OCI-LY3 (cell line): ENCODE results near the gene UNCX.

Source experiments
- H2AFZ ChIP-seq: fragments of 200-600, 300-600 bp; shearing (Covaris generic); 2 replicates; pipeline ENCODE4 v1.6.0; 2014; ENCODE audit warnings: antibody characterized with exemption, low read depth, low read length
- H3K27ac ChIP-seq: fragments of 200-600, 300-600 bp; sonication (generic); 2 replicates; pipeline ENCODE4 v1.5.1; 2014; ENCODE audit warnings: mild to moderate bottlenecking, low read length, moderate library complexity, mixed read lengths
- H3K27me3 ChIP-seq: fragments of 200-600, 300-600 bp; sonication (generic); 2 replicates; pipeline ENCODE4 v1.6.1; 2014; ENCODE audit warnings: low read depth, low read length, mixed read lengths
- H3K36me3 ChIP-seq: fragments of 200-600, 300-600 bp; sonication (generic); replicated peaks from 2 replicates; pipeline ENCODE3; 2014; ENCODE audit warnings: low read depth, low read length, mixed read lengths
- H3K4me1 ChIP-seq: fragments of 300-600, 200-600 bp; sonication (generic); 2 replicates; pipeline ENCODE4 v1.6.1; 2014; ENCODE audit warnings: low read length, mixed read lengths
- H3K4me2 ChIP-seq: fragments of 200-600, 300-600 bp; sonication (generic); 2 replicates; pipeline ENCODE4 v1.6.1; 2014; ENCODE audit warnings: low read length, mixed read lengths
- H3K4me3 ChIP-seq: fragments of 300-600, 200-600 bp; sonication (generic); 2 replicates; pipeline ENCODE4 v1.5.1; 2014; ENCODE audit warnings: antibody characterized with exemption, mild to moderate bottlenecking, low read length, moderate library complexity
- H3K79me2 ChIP-seq: fragments of 300-600, 200-600 bp; shearing (Covaris generic); 2 replicates; pipeline ENCODE4 v1.6.1; 2014; ENCODE audit warnings: mild to moderate bottlenecking, low read length, mixed read lengths
- H3K9ac ChIP-seq: fragments of 300-600, 200-600 bp; shearing (Covaris generic); 2 replicates; pipeline ENCODE4 v1.6.0; 2014; ENCODE audit warnings: mild to moderate bottlenecking, low read length, moderate library complexity
- H3K9me3 ChIP-seq: fragments of 200-600, 300-600 bp; shearing (Covaris generic); 2 replicates; pipeline ENCODE4 v1.6.1; 2014; ENCODE audit warnings: low read length, mixed read lengths; ENCODE audit not compliant: insufficient read depth
- H4K20me1 ChIP-seq: fragments of 200-600, 300-600 bp; sonication (generic); 2 replicates; pipeline ENCODE4 v1.6.1; 2016; ENCODE audit warnings: low read length, mixed read lengths; ENCODE audit not compliant: insufficient read depth
- EZH2phosphoT487 ChIP-seq: fragments of 200-600 bp; shearing (Covaris generic); IDR thresholded peaks from 2 replicates; pipeline ENCODE4 v1.6.1; 2018; ENCODE audit warnings: antibody characterized with exemption, mixed run types, low read depth
- TF ChIP-seq, protein P1 (sequence below): fragments of 200-600, 300-600 bp; sonication (generic); IDR thresholded peaks from 2 replicates; pipeline ENCODE4 v1.5.1; 2014; ENCODE audit warnings: antibody characterized with exemption, low read length, low read depth

UNCX gene

DNA sequence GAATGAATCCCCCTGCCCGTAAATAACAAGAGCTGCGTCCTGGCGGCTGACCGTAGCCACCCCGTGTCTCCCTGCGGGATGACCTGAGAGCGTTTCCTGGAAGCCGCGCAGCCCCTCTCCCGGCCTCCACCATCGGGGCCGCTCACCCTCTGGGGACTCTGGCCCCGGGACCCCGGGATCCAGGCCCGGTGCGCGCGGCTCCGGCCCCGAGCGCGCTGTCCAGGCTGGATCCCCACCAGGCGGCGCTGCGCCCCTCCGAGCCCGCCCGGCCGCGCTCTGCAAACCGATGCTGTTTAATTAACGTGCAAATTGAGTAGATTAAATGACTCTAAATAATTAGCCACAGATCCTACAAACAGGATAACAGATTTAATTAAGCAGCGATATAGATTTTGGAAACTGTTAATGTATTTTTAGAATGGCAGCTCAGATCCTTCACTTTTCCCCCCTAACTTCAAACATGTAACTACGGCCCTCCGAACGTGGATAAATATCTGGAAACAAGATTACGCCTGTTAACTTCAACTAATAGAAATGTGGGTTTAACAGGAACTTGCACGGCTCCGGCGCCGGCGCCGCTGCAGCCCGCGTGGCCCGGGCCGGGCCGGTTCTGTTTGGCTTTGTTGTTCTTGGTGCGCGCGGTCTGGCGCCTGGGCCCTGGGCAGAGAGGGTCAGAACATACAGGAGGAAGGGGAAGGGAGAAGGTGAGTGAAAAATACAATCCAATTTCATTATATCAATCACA is 7.1 kb upstream of the UNCX start:
- Histone ChIP-seq H3K4me1 (no peaks in the 10 kb centered on the region), H4K20me1 (no peaks in the 10 kb centered on the region), H3K4me2 (no peak overlapping the region), H3K79me2 (no peaks in the 10 kb centered on the region), H3K9me3 (no peaks in the 10 kb centered on the region), H3K9ac (no peak overlapping the region), H3K36me3 (no peaks in the 10 kb centered on the region), H3K27ac (no peak overlapping the region), H3K27me3 (no peaks in the 10 kb centered on the region), H2AFZ (no peak overlapping the region), H3K4me3 (no peak overlapping the region)
- TF ChIP-seq EZH2phosphoT487, result no peak
- TF ChIP-seq, protein P1, sequence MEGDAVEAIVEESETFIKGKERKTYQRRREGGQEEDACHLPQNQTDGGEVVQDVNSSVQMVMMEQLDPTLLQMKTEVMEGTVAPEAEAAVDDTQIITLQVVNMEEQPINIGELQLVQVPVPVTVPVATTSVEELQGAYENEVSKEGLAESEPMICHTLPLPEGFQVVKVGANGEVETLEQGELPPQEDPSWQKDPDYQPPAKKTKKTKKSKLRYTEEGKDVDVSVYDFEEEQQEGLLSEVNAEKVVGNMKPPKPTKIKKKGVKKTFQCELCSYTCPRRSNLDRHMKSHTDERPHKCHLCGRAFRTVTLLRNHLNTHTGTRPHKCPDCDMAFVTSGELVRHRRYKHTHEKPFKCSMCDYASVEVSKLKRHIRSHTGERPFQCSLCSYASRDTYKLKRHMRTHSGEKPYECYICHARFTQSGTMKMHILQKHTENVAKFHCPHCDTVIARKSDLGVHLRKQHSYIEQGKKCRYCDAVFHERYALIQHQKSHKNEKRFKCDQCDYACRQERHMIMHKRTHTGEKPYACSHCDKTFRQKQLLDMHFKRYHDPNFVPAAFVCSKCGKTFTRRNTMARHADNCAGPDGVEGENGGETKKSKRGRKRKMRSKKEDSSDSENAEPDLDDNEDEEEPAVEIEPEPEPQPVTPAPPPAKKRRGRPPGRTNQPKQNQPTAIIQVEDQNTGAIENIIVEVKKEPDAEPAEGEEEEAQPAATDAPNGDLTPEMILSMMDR, result no peak

DNA sequence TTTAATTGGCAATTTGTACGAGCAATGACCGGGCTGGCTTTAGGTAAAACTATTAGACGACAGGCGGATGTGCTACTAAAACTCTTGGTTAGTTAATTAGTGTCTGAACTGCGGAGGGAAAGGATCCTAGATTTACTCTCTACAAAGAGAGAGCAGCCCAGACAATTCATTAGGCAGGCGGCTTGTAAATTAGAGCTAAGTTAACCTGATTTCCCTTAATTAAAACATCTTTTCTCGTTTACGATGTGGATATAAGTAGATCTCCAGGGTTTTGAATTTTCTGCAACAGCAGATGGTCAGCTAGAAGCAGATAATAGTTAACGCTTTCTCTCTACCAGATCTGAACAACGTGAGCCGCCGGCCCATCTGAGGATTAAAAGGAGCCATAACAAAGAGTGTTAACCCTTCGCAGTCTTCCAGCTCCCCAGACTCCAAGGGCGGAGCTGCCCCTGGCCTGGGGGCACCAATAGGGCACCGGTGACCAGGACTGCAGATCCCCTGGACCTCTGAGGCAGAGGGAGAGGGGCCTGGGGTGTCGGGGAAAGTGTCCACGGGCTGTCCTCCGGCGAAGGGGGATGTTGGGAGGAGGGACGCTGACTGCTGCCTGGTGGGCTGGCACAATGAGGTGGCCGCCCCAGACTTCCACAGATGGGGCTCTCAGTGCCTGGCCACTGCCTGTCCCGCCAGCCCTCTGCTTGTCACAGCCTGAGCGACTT is 6.3 kb upstream of the UNCX start:
- Histone ChIP-seq H2AFZ (no peak overlapping the region), H3K4me1 (no peaks in the 10 kb centered on the region), H3K27me3 (no peaks in the 10 kb centered on the region), H4K20me1 (no peaks in the 10 kb centered on the region), H3K36me3 (no peaks in the 10 kb centered on the region), H3K9ac (no peak overlapping the region), H3K4me2 (no peak overlapping the region), H3K4me3 (no peak overlapping the region), H3K79me2 (no peaks in the 10 kb centered on the region), H3K27ac (no peak overlapping the region), H3K9me3 (no peaks in the 10 kb centered on the region)
- TF ChIP-seq EZH2phosphoT487, result no peak
- TF ChIP-seq, protein P1, result no peak

DNA sequence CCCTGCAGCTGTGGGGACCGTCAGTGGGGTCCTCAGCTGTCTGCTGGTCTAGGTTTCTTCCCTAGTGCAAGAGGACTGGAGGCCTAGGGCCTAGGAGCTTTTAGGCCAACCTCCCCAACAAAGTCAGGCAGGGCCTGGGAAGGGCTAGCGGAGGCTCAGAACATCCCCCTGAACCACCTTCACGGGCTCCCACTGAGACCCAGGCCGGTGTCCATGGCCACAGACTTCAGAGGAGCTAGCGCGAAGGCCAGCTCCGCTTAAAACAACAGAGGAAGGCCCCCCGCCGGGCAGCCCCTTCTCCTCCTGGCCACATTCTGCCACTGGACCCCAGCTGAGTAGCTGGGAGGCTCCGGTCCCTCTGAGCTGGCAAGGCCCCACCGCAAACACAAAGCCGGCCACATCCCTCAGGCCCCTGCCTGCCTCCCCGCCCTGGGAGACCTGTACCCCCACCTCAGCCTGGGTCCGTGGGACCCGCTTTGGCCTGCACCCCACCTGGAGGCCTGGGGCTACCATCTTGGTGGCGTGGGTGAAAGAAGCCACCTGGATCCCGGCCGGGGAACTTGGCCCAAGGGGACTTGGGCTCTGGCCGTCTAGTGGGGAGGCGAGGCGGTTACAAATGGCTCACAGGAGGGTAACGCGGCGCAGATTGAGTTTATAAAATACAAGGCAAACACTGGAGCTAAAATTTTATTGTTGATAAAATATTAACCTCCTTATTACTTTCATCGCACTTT is 5.4 kb upstream of the UNCX start:
- no peak for TF ChIP-seq EZH2phosphoT487
- TF ChIP-seq, protein P1, result no peak
- no peaks in the 10 kb centered on the region for H3K4me1 ChIP-seq
- H3K79me2 ChIP-seq, result no peaks in the 10 kb centered on the region
- no peaks in the 10 kb centered on the region for H3K9me3 ChIP-seq
- no peak overlapping the region for H3K4me3 ChIP-seq
- no peak overlapping the region for H3K9ac ChIP-seq
- no peaks in the 10 kb centered on the region for H3K27me3 ChIP-seq
- H3K27ac ChIP-seq, result no peak overlapping the region
- no peaks in the 10 kb centered on the region for H3K36me3 ChIP-seq
- no peak overlapping the region for H3K4me2 ChIP-seq
- no peaks in the 10 kb centered on the region for H4K20me1 ChIP-seq
- H2AFZ ChIP-seq, result no peak overlapping the region
